WTC11 (cell line): Measurements from ENCODE around the gene GAB2. TPM values are rescaled to one million over a fixed set of nuclear protein-coding genes. Genes with fewer than 3 reads are reported as not detected.

Experiments
- ATAC-seq: fragments of 200-7000 bp; cut with Tn5 transposase; 2 replicates; pipeline ENCODE4 v1.10.0; 2021; ENCODE audit warnings: mild to moderate bottlenecking, moderate library complexity
- CTCF ChIA-PET: fragments of 300-600 bp; sonication (Branson Sonifier 250); formaldehyde crosslinking; loops from one replicate; lab custom pipeline; 2021; ENCODE audit warnings: antibody characterized with exemption; lab: Charles Lee
- POLR2A ChIA-PET: fragments of 350-600 bp; sonication (Branson Sonifier 250); formaldehyde crosslinking; loops from one replicate; lab custom pipeline; 2021; ENCODE audit warnings: antibody characterized with exemption; lab: Charles Lee
- DNase-seq: peaks from one replicate; pipeline ENCODE4 v3.0.0; 2021; ENCODE audit warnings: low spot score
- H3K27ac Mint-ChIP-seq: 2 replicates; pipeline ENCODE4 v1.8.0; 2021; ENCODE audit warnings: mixed read lengths
- H3K27me3 Mint-ChIP-seq: 2 replicates; pipeline ENCODE4 v1.8.0; 2021; ENCODE audit warnings: low read depth, mild to moderate bottlenecking, moderate library complexity, mixed read lengths
- H3K36me3 Mint-ChIP-seq: 2 replicates; pipeline ENCODE4 v1.8.0; 2021; ENCODE audit warnings: mixed read lengths
- H3K4me1 Mint-ChIP-seq: 2 replicates; pipeline ENCODE4 v1.8.0; 2022; ENCODE audit warnings: mixed read lengths
- H3K4me3 Mint-ChIP-seq: 2 replicates; pipeline ENCODE4 v1.8.0; 2021; ENCODE audit warnings: mild to moderate bottlenecking, moderate library complexity, mixed read lengths
- H3K9me3 Mint-ChIP-seq: 2 replicates; pipeline ENCODE4 v1.8.0; 2021; ENCODE audit warnings: mixed read lengths
- ARID4B ChIP-seq: sonication (generic); formaldehyde crosslinking; IDR thresholded peaks from 2 replicates; pipeline ENCODE4 v1.8.0; 2023; ENCODE audit warnings: missing genetic modification reagents, mild to moderate bottlenecking, borderline replicate concordance
- ATF1 ChIP-seq: sonication (generic); formaldehyde crosslinking; IDR thresholded peaks from 2 replicates; pipeline ENCODE4 v1.8.1; 2023; ENCODE audit warnings: mild to moderate bottlenecking, moderate library complexity, missing genetic modification reagents
- CREB1 ChIP-seq: sonication (generic); formaldehyde crosslinking; IDR thresholded peaks from 2 replicates; pipeline ENCODE4 v1.8.0; 2023; ENCODE audit warnings: mild to moderate bottlenecking, missing genetic modification reagents
- ESRRA ChIP-seq: sonication (generic); formaldehyde crosslinking; IDR thresholded peaks from 2 replicates; pipeline ENCODE4 v1.8.1; 2022; ENCODE audit warnings: mild to moderate bottlenecking, missing genetic modification reagents, borderline replicate concordance
- MYBL2 ChIP-seq: sonication (generic); formaldehyde crosslinking; IDR thresholded peaks from 2 replicates; pipeline ENCODE4 v1.8.1; 2023; ENCODE audit warnings: mild to moderate bottlenecking, moderate library complexity, missing genetic modification reagents
- PRRX2 ChIP-seq: fragments of 250-450 bp; sonication (Bioruptor Pico); IDR thresholded peaks from 2 replicates; pipeline ENCODE4 v1.8.0; 2021; ENCODE audit warnings: mild to moderate bottlenecking
- RELA ChIP-seq: sonication (generic); formaldehyde crosslinking; IDR thresholded peaks from 2 replicates; pipeline ENCODE4 v1.8.1; 2022; ENCODE audit warnings: missing genetic modification reagents, mild to moderate bottlenecking, borderline replicate concordance
- STAT6 ChIP-seq: sonication (generic); formaldehyde crosslinking; conservative IDR thresholded peaks from 2 replicates; pipeline ENCODE4 v1.8.1; 2023; ENCODE audit warnings: mild to moderate bottlenecking, low read depth, missing genetic modification reagents, moderate library complexity
- TCF7 ChIP-seq: sonication (generic); formaldehyde crosslinking; IDR thresholded peaks from 2 replicates; pipeline ENCODE4 v1.8.0; 2022; ENCODE audit warnings: mild to moderate bottlenecking, low read depth, missing genetic modification reagents, moderate library complexity
- TEAD1 ChIP-seq: sonication (generic); formaldehyde crosslinking; IDR thresholded peaks from 2 replicates; pipeline ENCODE4 v1.8.0; 2022; ENCODE audit warnings: mild to moderate bottlenecking, missing genetic modification reagents
- TEAD4 ChIP-seq: sonication (generic); formaldehyde crosslinking; IDR thresholded peaks from 2 replicates; pipeline ENCODE4 v1.8.0; 2022; ENCODE audit warnings: mild to moderate bottlenecking, missing genetic modification reagents
- ZNF138 ChIP-seq: sonication (generic); formaldehyde crosslinking; conservative IDR thresholded peaks from 2 replicates; pipeline ENCODE4 v1.8.1; 2022; ENCODE audit warnings: mild to moderate bottlenecking, moderate library complexity, missing genetic modification reagents
- ZNF219 ChIP-seq: sonication (generic); formaldehyde crosslinking; IDR thresholded peaks from 2 replicates; pipeline ENCODE4 v1.8.0; 2023; ENCODE audit warnings: missing genetic modification reagents, mild to moderate bottlenecking, borderline replicate concordance
- ZNF281 ChIP-seq: sonication (generic); formaldehyde crosslinking; IDR thresholded peaks from 2 replicates; pipeline ENCODE4 v1.8.0; 2023; ENCODE audit warnings: mild to moderate bottlenecking, missing genetic modification reagents
- ZNF416 ChIP-seq: fragments of 250-450 bp; sonication (Bioruptor Pico); IDR thresholded peaks from 2 replicates; pipeline ENCODE4 v1.9.0; 2021; ENCODE audit warnings: mild to moderate bottlenecking, inconsistent platforms
- ZNF423 ChIP-seq: fragments of 250-450 bp; sonication (Bioruptor Pico); IDR thresholded peaks from 2 replicates; pipeline ENCODE4 v2.1.2; 2022; ENCODE audit warnings: mild to moderate bottlenecking, moderate library complexity
- total RNA-seq: library from RNA; stranded (reverse); gene quantifications from 3 replicates; pipeline ENCODE4 v1.2.3, GENCODE V29; 2021
- TF ChIP-seq, protein P1 (sequence below): fragments of 250-450 bp; sonication (Bioruptor Pico); IDR thresholded peaks from 2 replicates; pipeline ENCODE4 v1.9.0; 2021; ENCODE audit warnings: moderate library complexity, mild to moderate bottlenecking, inconsistent platforms, borderline replicate concordance
- TF ChIP-seq, protein P2 (sequence below): sonication (generic); formaldehyde crosslinking; IDR thresholded peaks from 2 replicates; pipeline ENCODE4 v1.8.1; 2022; ENCODE audit warnings: missing genetic modification reagents, borderline replicate concordance

Gene GAB2
- total RNA-seq, 1 experiment from 2014 or later = 10.6 TPM

GRCh38 chr11:78188286-78189173, 229.1 kb downstream of the GAB2 start, which contains the start of the genes KCTD21 and USP35 (continued):
- TF ChIP-seq ARID4B (no peak), ZNF423 (no peak), TEAD4 (no peak), MYBL2 (no peak), RELA (CRISPR knock-in tag) (no peak), TEAD1 (CRISPR knock-in tag) (0 out of 2 replicates have a peak, but pooled peaks have one; percentile 65), ATF1 (no peak), ESRRA (CRISPR knock-in tag) (no peak), ZNF219 (CRISPR knock-in tag) (no peak), ZNF281 (CRISPR knock-in tag) (no peak)
- TF ChIP-seq, protein P1, sequence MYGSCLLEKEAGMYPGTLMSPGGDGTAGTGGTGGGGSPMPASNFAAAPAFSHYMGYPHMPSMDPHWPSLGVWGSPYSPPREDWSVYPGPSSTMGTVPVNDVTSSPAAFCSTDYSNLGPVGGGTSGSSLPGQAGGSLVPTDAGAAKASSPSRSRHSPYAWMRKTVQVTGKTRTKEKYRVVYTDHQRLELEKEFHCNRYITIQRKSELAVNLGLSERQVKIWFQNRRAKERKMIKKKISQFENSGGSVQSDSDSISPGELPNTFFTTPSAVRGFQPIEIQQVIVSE = no peak
- TF ChIP-seq, protein P2, sequence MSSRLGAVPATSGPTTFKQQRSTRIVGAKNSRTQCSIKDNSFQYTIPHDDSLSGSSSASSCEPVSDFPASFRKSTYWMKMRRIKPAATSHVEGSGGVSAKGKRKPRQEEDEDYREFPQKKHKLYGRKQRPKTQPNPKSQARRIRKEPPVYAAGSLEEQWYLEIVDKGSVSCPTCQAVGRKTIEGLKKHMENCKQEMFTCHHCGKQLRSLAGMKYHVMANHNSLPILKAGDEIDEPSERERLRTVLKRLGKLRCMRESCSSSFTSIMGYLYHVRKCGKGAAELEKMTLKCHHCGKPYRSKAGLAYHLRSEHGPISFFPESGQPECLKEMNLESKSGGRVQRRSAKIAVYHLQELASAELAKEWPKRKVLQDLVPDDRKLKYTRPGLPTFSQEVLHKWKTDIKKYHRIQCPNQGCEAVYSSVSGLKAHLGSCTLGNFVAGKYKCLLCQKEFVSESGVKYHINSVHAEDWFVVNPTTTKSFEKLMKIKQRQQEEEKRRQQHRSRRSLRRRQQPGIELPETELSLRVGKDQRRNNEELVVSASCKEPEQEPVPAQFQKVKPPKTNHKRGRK = no peak
- TF ChIP-seq, all 79 proteins: peak for 11

DNA sequence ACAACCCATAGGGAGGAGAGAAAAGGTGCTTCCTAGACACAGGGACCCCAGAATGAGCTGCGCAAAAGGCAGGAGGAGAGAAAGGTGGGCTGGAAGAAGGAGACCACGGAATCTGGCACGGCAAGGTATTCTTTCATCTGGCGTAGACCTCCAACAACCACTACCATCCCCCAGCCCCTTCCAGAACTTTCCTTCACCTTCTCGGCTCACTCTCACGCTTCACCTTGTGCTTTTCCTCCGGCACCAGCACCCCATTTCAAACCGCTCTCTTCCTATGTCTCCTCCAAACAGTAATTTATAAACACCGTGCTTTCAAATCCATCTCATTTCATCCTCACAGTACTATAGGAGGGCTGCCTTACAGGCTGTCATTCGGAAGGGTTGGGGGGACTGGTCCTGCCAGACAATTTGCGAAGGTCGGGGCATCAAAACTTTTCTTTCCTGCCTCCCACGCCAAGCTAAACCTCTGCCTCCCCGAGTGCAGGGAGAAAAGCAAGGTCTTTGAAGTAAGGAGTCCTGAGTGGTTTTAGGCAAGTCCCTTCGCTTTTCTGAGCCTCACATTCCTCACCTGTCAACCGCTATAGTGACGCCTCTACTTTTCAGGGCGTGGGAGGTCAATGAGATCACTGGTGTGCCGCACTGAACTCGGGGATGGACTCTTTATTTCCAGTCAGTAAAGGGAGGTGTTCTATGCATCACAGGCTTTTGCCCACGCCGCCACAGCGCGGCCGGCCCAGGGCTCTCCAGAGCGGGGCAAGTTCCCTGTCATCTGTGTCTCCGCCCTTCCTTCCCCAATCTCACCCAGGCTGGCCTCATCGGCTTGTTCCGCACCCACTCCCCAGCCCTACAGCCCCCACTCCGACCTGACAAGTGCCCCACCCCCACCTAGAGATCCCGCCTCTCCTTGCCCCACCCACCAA, 230.0 kb downstream of the GAB2 start:
- DNase-seq (no peak), ATAC-seq (no peak)
- Mint-ChIP-seq H3K4me3 (peak overlapping the region; percentile 91), H3K27me3 (no peaks in the 10 kb centered on the region; the same call in 1 of the 2 replicates), H3K27ac (no peak overlapping the region; the same call in 1 of the 2 replicates), H3K4me1 (peaks cover 23% of the 10 kb centered on the region), H3K9me3 (no peaks in the 10 kb centered on the region), H3K36me3 (no peaks in the 10 kb centered on the region; the same call in 1 of the 2 replicates)
- CTCF ChIA-PET = interaction anchor here (0.5 to 2.2 kb wide), 10 partner anchors 10 to 544 kb away, joined by 3 to 11 read pairs (median 4); partner anchors contain the start of genes ALG8 and GAB2
- POLR2A ChIA-PET = interaction anchor here (0.8 to 1.5 kb wide), 4 partner anchors 8 to 230 kb away, joined by 3 to 9 read pairs (median 3); partner anchors contain the start of genes ALG8 and GAB2
- TF ChIP-seq STAT6 = no peak
- no peak for TF ChIP-seq ZNF416
- TF ChIP-seq ZNF138 (CRISPR knock-in tag) = no peak
- no peak for TF ChIP-seq PRRX2
- TF ChIP-seq CREB1 (CRISPR knock-in tag) = no peak
- TF ChIP-seq TCF7 (CRISPR knock-in tag) = no peak
- no peak for TF ChIP-seq ZNF281 (CRISPR knock-in tag)
